Brain pericyte (primary cell): ENCODE measurements around the gene SRGAP1.
"Not testable (repeated sequence)": the region's sequence is repeated elsewhere in the genome, so short reads cannot be mapped to it uniquely, and the experiment has no call there.

Source experiments
- DNase-seq: peaks from one replicate; pipeline ENCODE4 v3.0.0-alpha.2; 2012; ENCODE audit warnings: low read depth, low spot score

The SRGAP1 gene

DNA sequence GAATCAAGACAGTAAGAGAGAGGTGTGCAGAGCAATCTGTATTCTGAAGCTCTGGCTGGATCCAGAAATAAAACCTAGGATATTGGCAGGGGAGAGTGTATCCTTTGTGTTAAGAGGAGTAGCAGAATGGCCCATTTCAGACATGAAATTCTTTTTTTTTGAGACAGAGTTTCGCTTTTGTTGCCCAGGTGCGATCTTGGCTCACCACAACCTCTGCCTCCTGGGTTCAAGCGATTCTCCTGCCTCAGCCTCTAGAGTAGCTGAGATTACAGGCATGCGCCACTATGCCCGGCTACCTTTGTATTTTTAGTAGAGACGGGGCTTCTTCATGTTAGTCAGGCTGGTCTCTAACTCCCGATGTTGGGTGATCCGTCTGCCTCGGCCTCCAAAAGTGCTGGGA is 6.1 kb upstream of the SRGAP1 start:
- no peak for DNase-seq

- no peak for DNase-seq
Measured at GRCh38 chr12:63841011-63841410, 3.5 kb upstream of the SRGAP1 start.

GRCh38 chr12:63841571-63841970 is 2.9 kb upstream of the SRGAP1 start:
- no peak for DNase-seq

GRCh38 chr12:63842750-63843149 is 1.8 kb upstream of the SRGAP1 start:
- DNase-seq = not testable (repeated sequence)

GRCh38 chr12:63843254-63843720 is 1.2 kb upstream of the SRGAP1 start:
- no peak for DNase-seq

DNA sequence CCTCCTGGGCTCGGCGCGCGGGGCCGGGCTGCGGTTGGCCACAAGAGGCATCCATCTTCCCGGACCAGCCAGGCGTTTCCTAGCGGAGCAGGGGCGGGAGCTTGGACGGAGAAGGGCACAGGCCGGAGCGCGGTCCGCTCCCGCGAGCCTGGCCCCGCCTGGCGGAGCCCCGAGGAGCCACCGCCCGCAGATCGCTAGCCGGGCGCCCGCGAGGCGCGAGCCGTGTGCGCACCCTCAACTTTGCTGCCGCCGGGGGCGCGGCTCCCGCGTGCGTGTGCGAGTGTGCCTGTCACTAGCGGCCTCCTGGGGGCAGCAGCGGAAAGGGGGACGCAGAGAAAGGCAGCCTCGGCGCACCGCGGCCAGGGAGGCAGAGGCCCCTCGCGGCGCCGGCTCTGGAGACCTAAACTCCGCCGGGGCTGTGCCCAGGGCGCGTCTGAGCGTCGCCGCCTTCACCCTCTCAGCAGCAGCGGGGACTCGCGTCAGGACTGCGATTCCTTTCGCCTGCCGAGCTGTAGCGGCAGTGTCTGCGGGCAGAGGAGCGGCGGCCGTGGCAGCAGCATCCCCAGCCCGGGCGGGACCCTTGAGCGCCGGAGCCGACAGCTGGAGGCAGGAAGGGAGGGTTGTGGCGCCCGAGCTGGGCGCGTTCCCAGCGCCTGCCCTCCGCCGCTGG is 644 bp upstream of the SRGAP1 start:
- DNase-seq = peak; percentile 81

GRCh38 chr12:63845726-63846125 is 1.2 kb downstream of the SRGAP1 start:
- no peak for DNase-seq

DNA sequence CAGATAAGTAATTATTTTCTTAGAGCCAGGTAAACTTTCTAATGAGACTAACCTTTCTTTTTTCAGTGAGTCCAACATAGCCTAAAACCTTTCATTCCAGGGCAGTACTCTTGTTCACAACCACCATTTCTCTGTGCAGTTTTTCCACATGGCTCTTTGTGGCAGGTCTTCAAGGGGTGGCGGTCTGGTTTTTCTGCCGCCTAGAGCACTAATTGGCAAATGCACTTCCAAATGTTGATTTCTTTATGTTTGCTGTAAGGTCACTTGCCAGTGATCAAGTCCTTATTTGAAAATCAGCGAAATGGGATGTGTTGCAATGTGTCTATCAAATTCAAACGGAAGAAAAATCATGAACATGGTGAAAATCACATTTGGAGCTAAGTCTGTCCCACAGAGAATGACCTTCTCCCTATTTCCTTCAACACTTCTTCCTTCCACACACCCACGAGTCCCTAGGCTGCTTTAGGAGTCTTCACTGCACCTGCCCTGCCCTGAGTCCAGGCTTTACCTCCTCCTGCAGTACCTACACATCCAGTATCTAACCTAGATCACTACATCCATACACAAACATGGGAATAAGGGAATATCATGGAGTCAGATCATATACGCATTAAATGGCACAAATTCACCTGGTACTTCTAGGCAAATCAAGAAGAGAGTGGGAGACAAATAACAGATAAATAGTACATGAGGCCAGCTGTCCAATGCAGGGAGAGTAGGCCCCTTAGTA is 1.9 kb downstream of the SRGAP1 start:
- DNase-seq = no peak

DNA sequence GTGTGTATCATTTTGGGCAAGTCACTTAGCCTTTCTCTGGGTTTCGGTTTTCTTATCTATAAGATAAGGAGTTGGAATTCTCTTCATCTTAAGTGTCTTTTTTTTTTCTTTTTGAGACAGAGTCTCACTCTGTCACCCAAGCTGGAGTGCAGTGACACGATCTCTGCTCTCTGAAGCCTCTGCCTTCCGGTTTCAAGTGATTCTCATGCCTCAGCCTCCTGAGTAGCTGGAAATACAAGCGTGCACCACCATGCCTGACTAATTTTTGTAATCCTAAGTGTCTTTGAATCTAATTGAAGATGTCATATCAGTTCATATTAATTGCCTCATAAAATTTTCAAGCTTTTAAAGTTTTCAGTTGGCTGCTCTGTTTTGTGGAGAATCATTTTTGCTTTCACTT is 4.0 kb downstream of the SRGAP1 start:
- DNase-seq = no peak

- no peak for DNase-seq
Measured at GRCh38 chr12:63849106-63849620, 4.7 kb downstream of the SRGAP1 start.

DNA sequence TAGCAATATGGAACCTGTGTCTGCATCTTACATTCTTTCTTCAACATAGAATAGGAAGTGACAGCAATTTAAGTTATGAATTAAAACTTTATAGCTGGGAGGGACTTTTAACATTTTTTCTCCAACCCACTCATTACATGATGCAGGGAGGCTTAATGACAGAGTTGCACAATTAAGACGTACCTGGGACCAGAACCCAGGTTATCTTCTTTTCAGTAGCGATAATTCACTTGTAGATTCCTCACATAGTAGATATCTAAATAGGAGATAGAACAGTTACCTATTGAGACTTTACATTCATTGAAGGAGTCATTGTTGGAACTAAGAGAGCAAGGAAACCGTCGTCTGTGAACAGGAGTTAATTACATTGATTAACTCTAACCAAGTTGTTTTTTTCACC is 5.1 kb downstream of the SRGAP1 start:
- no peak for DNase-seq

GRCh38 chr12:63853978-63854377 is 9.5 kb downstream of the SRGAP1 start:
- DNase-seq = no peak

DNA sequence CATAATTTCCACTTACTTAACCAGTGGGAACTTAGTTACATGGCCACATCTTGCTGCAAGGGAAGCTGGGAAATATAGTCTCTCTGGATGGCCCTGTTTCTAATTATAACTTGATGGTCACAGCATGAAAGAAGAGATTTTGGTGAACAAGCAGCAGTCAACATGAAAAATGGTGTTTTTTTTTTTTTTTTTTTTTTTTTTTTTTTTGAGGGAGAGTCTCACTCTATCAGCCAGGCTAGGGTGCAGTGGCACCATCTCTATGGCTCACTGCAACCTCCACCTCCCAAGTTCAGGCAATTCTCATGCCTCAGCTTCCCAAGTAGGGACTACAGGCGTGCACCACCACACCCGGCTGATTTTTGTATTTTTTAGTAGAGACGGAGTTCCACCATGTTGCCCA is 10.8 kb downstream of the SRGAP1 start:
- no peak for DNase-seq

DNA sequence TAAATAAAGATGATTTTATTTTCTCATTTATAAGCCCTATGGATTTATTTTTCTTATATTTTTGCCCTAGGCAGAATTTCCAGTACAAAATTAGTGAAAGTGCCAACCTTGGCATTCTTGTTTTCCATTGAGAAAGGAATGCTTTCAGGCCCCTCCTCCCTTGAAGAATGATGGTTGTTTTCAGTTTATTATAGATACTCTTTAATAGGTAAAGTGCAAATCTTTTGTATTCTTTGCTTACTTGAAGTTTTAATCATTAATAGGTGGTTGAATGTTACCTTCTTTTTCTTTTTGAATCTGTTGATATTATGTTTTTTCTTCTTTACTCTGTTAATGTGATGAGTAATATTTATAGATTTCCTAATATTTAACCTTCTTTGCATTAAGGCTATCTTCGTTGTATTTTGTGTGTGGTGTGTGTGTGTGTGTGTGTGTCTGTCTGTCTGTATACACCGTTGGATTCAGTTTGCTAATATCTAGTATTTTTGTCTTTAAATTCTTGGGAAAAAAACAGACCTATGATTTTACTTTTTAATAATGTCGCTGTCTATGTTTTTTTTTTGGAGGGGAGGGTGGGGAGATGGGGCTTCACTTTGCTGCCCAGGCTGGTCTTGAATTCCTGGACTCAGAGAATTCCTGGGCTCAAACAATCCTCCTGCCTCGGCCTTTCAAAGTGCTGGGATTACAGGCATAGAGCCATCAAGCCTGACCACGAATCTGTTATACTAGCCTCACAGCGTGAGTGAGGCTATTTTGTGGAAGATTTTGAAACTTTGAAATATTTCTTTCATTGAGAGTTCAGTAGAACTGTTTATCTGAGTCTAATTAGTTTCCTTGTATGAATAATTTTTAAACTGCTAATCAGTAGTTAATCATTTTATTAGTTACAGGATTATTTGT is 13.5 kb downstream of the SRGAP1 start:
- no peak for DNase-seq

GRCh38 chr12:63859880-63860279 is 15.4 kb downstream of the SRGAP1 start:
- not testable (repeated sequence) for DNase-seq

- DNase-seq = no peak
Measured at GRCh38 chr12:63862187-63862968, 17.9 kb downstream of the SRGAP1 start.

- no peak for DNase-seq
Measured at GRCh38 chr12:63862969-63863230, 18.4 kb downstream of the SRGAP1 start.

- DNase-seq = no peak
Measured at GRCh38 chr12:63863658-63864453, 19.4 kb downstream of the SRGAP1 start.

- no peak for DNase-seq
Measured at GRCh38 chr12:63864454-63864706, 19.9 kb downstream of the SRGAP1 start.

- DNase-seq = no peak
Measured at GRCh38 chr12:63865448-63865847, 20.9 kb downstream of the SRGAP1 start.

GRCh38 chr12:63867053-63867452 is 22.6 kb downstream of the SRGAP1 start:
- no peak for DNase-seq
